Fibroblast of lung (primary cell): Measurements from ENCODE around the gene CMIP.

ENCODE experiments used
- EZH2 ChIP-seq: IDR thresholded peaks from 2 replicates; pipeline ENCODE4 v1.5.1; 2012; ENCODE audit warnings: low read length, control low read depth, mild to moderate bottlenecking; ENCODE audit errors: missing control alignments
- TF ChIP-seq, protein P1 (sequence below), 2 donors: IDR thresholded peaks in 1 of 2; conservative IDR thresholded peaks in 1 of 2; 1 replicate in 1 of 2; 2 replicates in 1 of 2; pipeline ENCODE4 v1.5.1; 2011 to 2012; ENCODE audit warnings: low read length in 2 of 2, control low read depth in 1 of 2, inconsistent platforms in 1 of 2, low read depth in 1 of 2, mild to moderate bottlenecking in 1 of 2

DNA sequence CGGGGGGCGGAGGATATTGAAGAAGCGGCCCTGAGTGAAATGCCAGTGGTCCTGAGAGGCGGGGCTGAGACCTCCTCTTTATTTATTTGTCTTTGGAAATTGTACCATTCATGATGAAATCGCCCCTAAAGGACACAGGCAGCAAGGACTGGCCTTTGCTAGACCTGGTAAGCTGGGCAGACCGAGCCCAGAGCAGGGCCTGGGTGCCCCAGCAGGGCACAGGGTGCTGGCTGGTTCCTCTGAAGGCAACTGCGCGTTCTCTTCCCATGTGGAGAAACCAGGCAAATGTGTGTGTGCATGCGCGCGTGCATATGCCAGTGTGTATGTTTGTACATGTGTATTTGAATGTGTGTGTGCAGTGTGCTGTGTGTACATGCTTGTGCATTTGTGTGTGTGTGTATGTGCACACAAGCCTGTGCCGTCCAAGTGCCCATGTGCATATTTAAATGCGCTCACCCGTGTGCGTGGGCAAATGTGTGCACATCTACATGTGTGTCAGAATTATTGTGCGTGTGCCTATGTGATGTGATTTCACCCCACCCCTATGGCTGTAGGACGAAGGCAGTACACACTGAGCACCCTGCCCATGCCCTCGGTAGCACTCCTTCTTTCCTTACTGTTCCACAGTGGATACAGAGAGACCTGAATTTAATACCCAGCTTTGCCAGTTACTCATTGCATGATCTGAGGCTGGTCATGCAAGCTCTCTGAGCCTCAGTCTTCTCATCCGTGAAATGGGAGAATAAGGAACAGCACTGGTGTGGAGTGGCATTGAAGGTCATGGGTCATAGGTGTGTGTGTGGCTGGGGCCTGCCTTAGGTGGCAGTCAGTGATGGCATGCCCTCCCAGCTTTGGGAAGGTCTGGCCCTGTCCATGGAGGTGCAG is 105.2 kb downstream of the CMIP start:
- TF ChIP-seq, protein P1, sequence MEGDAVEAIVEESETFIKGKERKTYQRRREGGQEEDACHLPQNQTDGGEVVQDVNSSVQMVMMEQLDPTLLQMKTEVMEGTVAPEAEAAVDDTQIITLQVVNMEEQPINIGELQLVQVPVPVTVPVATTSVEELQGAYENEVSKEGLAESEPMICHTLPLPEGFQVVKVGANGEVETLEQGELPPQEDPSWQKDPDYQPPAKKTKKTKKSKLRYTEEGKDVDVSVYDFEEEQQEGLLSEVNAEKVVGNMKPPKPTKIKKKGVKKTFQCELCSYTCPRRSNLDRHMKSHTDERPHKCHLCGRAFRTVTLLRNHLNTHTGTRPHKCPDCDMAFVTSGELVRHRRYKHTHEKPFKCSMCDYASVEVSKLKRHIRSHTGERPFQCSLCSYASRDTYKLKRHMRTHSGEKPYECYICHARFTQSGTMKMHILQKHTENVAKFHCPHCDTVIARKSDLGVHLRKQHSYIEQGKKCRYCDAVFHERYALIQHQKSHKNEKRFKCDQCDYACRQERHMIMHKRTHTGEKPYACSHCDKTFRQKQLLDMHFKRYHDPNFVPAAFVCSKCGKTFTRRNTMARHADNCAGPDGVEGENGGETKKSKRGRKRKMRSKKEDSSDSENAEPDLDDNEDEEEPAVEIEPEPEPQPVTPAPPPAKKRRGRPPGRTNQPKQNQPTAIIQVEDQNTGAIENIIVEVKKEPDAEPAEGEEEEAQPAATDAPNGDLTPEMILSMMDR (conservative IDR thresholded peaks at IDR 0.05 in 1 of 2, IDR thresholded peaks at IDR 0.05 in 1 of 2; ENCODE audit: low read depth in 1 of 2, low read length in 2 of 2): no peak
- no peak for TF ChIP-seq EZH2
